Transverse colon (tissue), 4 donors: ENCODE measurements around the gene CCDC7. TPM values are rescaled to one million over a fixed set of nuclear protein-coding genes. Genes with fewer than 3 reads are reported as not detected.
"Not testable (repeated sequence)": the region's sequence is repeated elsewhere in the genome, so short reads cannot be mapped to it uniquely, and the experiment has no call there.

Experiments used
- DNase-seq: peaks from one replicate; pipeline ENCODE4 v3.0.0-alpha.2; 2019
- H3K27ac ChIP-seq, 4 donors: fragments of 200-600 bp; sonication (generic); 2 replicates each; pipeline ENCODE4 v1.5.1; 2016 to 2018; ENCODE audit warnings: inconsistent platforms in 4 of 4
- H3K27me3 ChIP-seq: fragments of 200-600 bp; sonication (generic); 2 replicates; pipeline ENCODE4 v1.5.1; 2017; ENCODE audit warnings: inconsistent platforms
- H3K36me3 ChIP-seq, 4 donors: fragments of 200-600 bp; sonication (generic); 2 replicates each; pipeline ENCODE4 v1.5.1; 2017 to 2019; ENCODE audit warnings: inconsistent platforms in 4 of 4
- H3K4me1 ChIP-seq, 4 donors: fragments of 200-600 bp; sonication (generic); 2 replicates each; pipeline ENCODE4 v1.5.1; 2017 to 2020; ENCODE audit warnings: inconsistent platforms in 4 of 4
- H3K4me3 ChIP-seq, 4 donors: fragments of 200-600 bp; sonication (generic); 1 replicate in 1 of 4; 2 replicates in 3 of 4; pipeline versions ENCODE4 v1.5.1 to v1.6.1; 2017 to 2019; ENCODE audit warnings: inconsistent platforms in 4 of 4
- H3K9me3 ChIP-seq, 2 donors: fragments of 200-600 bp; sonication (generic); 2 replicates each; pipeline ENCODE4 v1.5.1; 2017 to 2019; ENCODE audit warnings: inconsistent platforms in 2 of 2
- CTCF ChIP-seq, 5 experiments: fragments of 200-600 bp in 3 of 5; fragments of 450-650 bp in 2 of 5; sonication (generic) in 3 of 5; IDR thresholded peaks; 1 replicate in 2 of 5; 2 replicates in 3 of 5; pipeline ENCODE4 v1.5.1; 2016 to 2017; ENCODE audit warnings: antibody characterized with exemption in 5 of 5, inconsistent platforms in 3 of 5, mild to moderate bottlenecking in 2 of 5, moderate library complexity in 1 of 5
- EP300 ChIP-seq: sonication (generic); formaldehyde crosslinking; IDR thresholded peaks from one replicate; pipeline ENCODE4 v1.6.1; 2017; ENCODE audit warnings: antibody characterized with exemption, low read depth
- POLR2A ChIP-seq: fragments of 450-650 bp; IDR thresholded peaks from one replicate; pipeline ENCODE4 v1.6.1; 2016; ENCODE audit warnings: antibody characterized with exemption, mild to moderate bottlenecking, moderate library complexity
- POLR2AphosphoS5 ChIP-seq, 3 donors: sonication (generic); formaldehyde crosslinking; IDR thresholded peaks; one replicate each; pipeline ENCODE4 v1.6.1; 2016; ENCODE audit warnings: antibody characterized with exemption in 3 of 3
- WGBS, 2 donors: methylation state at CpG; one replicate each; pipeline ENCODE4 v1.1.5; 2018; ENCODE audit warnings: low coverage in 1 of 2; 5-methylcytosine and 5-hydroxymethylcytosine counted together
- in situ Hi-C, 4 donors: fragments of 200-750 bp; cut with MboI; loops; one replicate each; pipeline versions ENCODE4 v1.15.0 to v1.15.1; 2017; ENCODE audit warnings: low sequenced_read_pairs in 3 of 4, low pct_ligation_motif_present in 1 of 4, low pct_unique_long_range_greater_than_20kb in 1 of 4
- intact Hi-C: fragments of 100-400 bp; cut with DNase I; formaldehyde crosslinking; loops from one replicate; pipeline ENCODE4 v1.15.1; 2023; ENCODE audit warnings: low total_unique reads
- total RNA-seq, 4 donors: library from RNA; depleted of rRNA; stranded (reverse); fragments of >200 nt; gene quantifications; one replicate each; pipeline ENCODE4 v1.1.0, GENCODE V29; 2016

CCDC7 gene
- total RNA-seq, 4 donors from 2014 or later: 4.8 to 17.6 (median 13.3) TPM

DNA sequence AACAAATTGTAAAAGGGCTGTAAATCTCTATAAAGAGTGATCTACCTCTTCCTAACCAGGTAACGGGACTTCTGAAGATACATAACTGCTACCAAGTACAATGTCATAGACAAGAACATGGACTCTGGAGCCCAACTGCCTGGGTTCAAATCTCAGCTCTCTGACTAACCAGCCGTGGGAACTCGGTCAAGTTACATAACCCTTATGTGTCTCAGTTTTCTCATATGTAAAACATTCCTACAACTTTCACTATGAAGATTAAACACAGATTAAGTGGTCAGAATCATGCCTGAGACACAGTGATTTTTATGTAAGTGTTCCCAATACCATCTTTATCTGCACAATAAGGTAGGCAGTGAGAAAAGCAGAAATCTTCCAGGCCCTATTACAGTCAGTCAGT, 459.5 kb downstream of the CCDC7 start:
- in situ Hi-C loops: no loop called here
- H3K4me1 ChIP-seq: no peaks in the 10 kb centered on the region
- DNase-seq: no peak
- peaks cover 0 to 55% (median 19%) of the 10 kb centered on the region in 4 donors for H3K36me3 ChIP-seq
- no peak overlapping the region for H3K4me3 ChIP-seq
- no peaks in the 10 kb centered on the region for H3K27me3 ChIP-seq
- no peak overlapping the region for H3K27ac ChIP-seq
- no peaks in the 10 kb centered on the region for H3K9me3 ChIP-seq
- 54 to 86% methylated on average over 3 of the region's 3 CpGs for WGBS, 2 donors
- intact Hi-C loops: no loop called here
- TF ChIP-seq POLR2A (no peak), EP300 (no peak), POLR2AphosphoS5 (IDR thresholded peaks at IDR 0.05) (no peak)

GRCh38 chr10:32906595-32906994, 460.7 kb downstream of the CCDC7 start:
- H3K4me3 ChIP-seq: no peak overlapping the region
- no peaks in the 10 kb centered on the region for H3K9me3 ChIP-seq
- in situ Hi-C loops (no loop called here), intact Hi-C loops (no loop called here)
- peaks cover 0 to 57% (median 22%) of the 10 kb centered on the region in 4 donors for H3K36me3 ChIP-seq
- 83 to 90% methylated on average over 4 of the region's 4 CpGs for WGBS, 2 donors
- no peak for TF ChIP-seq POLR2AphosphoS5 (IDR thresholded peaks at IDR 0.05)
- no peak for TF ChIP-seq EP300
- no peak for TF ChIP-seq POLR2A
- no peak for TF ChIP-seq CTCF (IDR thresholded peaks at IDR 0.05)
- H3K4me1 ChIP-seq: no peaks in the 10 kb centered on the region
- no peak for DNase-seq
- no peaks in the 10 kb centered on the region for H3K27me3 ChIP-seq
- H3K27ac ChIP-seq: no peak overlapping the region

- intact Hi-C loops: no loop called here
- no peak overlapping the region for H3K27ac ChIP-seq
- WGBS, 2 donors: 96 to 100% methylated on average over 1 of the region's 1 CpG
- no peak for DNase-seq
- H3K4me1 ChIP-seq: no peaks in the 10 kb centered on the region
- no peaks in the 10 kb centered on the region for H3K9me3 ChIP-seq
- H3K27me3 ChIP-seq: no peaks in the 10 kb centered on the region
- in situ Hi-C loops: no loop called here
- peaks cover 0 to 52% (median 22%) of the 10 kb centered on the region in 4 donors for H3K36me3 ChIP-seq
- no peak overlapping the region for H3K4me3 ChIP-seq
- TF ChIP-seq CTCF (IDR thresholded peaks at IDR 0.05) (no peak), POLR2A (no peak), POLR2AphosphoS5 (IDR thresholded peaks at IDR 0.05) (no peak), EP300 (no peak)
These were observed 463.5 kb downstream of the CCDC7 start for GRCh38 chr10:32909456-32909855.

DNA sequence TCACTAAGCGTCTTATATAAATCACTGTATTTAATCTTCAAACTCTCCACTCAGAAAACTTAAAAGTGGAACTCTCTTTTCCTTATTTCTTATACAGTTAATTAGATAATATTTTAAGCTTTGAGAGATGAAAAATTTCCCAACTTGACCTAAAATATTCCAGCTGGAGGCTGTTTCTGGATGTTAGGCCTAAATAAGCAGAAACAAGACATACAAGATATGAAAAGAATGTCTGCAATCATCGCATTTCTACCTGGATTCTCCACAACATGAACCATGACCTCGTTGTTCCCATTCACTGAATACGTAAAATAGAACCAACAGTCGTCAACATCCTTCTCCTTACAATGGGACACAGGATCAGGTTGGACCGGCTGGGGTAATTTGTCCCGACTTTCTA, 464.0 kb downstream of the CCDC7 start:
- H3K9me3 ChIP-seq, in situ Hi-C loops, H3K27me3 ChIP-seq, H3K27ac ChIP-seq, intact Hi-C loops, DNase-seq, H3K4me1 ChIP-seq, H3K4me3 ChIP-seq: not testable (repeated sequence)
- peaks cover 0 to 52% (median 22%) of the 10 kb centered on the region in 4 donors for H3K36me3 ChIP-seq
- WGBS, 2 donors: 92 to 100% methylated on average over 4 to 7 of the region's 7 CpGs

DNA sequence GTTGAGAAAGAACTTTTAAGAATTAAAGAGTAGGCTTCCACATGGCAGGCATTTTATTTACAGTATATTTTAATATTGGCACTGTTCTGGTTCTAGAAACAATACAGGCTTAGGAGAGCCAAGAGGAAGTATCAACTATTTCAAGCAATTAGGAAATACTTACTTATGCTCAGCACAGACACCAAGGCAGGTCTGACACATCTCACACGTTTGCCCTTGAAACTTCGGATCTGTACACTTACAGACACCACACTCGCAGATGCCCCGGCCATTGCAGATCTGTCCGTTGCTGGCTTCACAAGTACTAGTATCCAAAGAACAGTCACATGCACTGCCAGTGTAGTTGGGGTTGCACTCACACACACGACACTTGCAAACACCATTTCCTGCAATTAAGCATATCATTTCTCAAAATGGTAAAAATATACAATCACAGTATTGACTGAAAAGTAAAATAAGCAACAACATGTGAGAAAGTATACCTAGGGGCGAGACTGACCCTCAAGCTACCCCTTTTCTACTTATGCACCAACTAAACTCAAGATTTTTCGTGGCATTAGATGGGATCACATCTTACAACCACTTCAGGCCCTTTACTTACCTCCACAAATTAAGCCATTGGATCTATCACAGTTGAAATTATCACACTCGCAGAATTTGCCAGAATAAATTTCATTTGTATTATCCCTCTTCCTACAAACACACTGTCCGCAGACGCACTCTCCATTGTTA, 465.5 kb downstream of the CCDC7 start:
- no peak overlapping the region for H3K27ac ChIP-seq
- in situ Hi-C loops: no loop called here
- 80 to 95% methylated on average over 8 to 11 of the region's 11 CpGs for WGBS, 2 donors
- H3K4me1 ChIP-seq: no peaks in the 10 kb centered on the region
- peaks cover 0 to 51% (median 20%) of the 10 kb centered on the region in 4 donors for H3K36me3 ChIP-seq
- TF ChIP-seq POLR2A (no peak), EP300 (no peak), POLR2AphosphoS5 (IDR thresholded peaks at IDR 0.05) (no peak), CTCF (IDR thresholded peaks at IDR 0.05) (no peak)
- no peak overlapping the region for H3K4me3 ChIP-seq
- intact Hi-C loops: no loop called here
- no peaks in the 10 kb centered on the region for H3K9me3 ChIP-seq
- DNase-seq: no peak
- no peaks in the 10 kb centered on the region for H3K27me3 ChIP-seq

- in situ Hi-C loops, intact Hi-C loops, DNase-seq, H3K4me1 ChIP-seq, H3K4me3 ChIP-seq, H3K27ac ChIP-seq, H3K27me3 ChIP-seq, H3K9me3 ChIP-seq: not testable (repeated sequence)
- peaks cover 0 to 53% (median 21%) of the 10 kb centered on the region in 4 donors for H3K36me3 ChIP-seq
- WGBS, 2 donors: 90 to 98% methylated on average over 2 to 5 of the region's 5 CpGs
These were observed 471.9 kb downstream of the CCDC7 start for GRCh38 chr10:32917817-32918216.
